Spleen (tissue), 7 donors: ENCODE data around the gene CHCHD1.

Experiments
- CTCF ChIP-seq, 11 experiments: fragments of 200-600 bp in 7 of 11; fragments of 450-650 bp in 4 of 11; sonication (generic) in 4 of 11; IDR thresholded peaks in 8 of 11; conservative IDR thresholded peaks in 3 of 11; 1 replicate in 7 of 11; 2 replicates in 4 of 11; pipeline versions ENCODE4 v1.4.0 to v1.8.0; 2016 to 2021; ENCODE audit warnings: antibody characterized with exemption in 11 of 11, inconsistent platforms in 4 of 11, mild to moderate bottlenecking in 1 of 11
- POLR2A ChIP-seq, 3 donors: fragments of 450-650 bp; IDR thresholded peaks; one replicate each; pipeline ENCODE4 v1.5.1; 2017; ENCODE audit warnings: antibody characterized with exemption in 3 of 3, mild to moderate bottlenecking in 1 of 3
- donor health status: DM: no; HTN: no; CAD: no; lungs with moderate emphysema.
- donor health status: DM: no; HTN: no; CAD: no.
- donor health status: DM: no; HTN: no; CAD: no.

GRCh38 chr10:73774637-73775036 is 7.2 kb upstream of the CHCHD1 start:
- peak in 1 of 11 experiments; percentile 13 for TF ChIP-seq CTCF (IDR thresholded peaks at IDR 0.05 in 8 of 11, conservative IDR thresholded peaks at IDR 0.05 in 3 of 11)
- TF ChIP-seq POLR2A (IDR thresholded peaks at IDR 0.05) = no peak
